Liver (tissue), 3 donors: ENCODE measurements around the gene CD27.

ENCODE experiments used
- ATF3 ChIP-seq: IDR thresholded peaks from 2 replicates; pipeline ENCODE4 v1.6.1; 2016; ENCODE audit warnings: antibody characterized with exemption
- CTCF ChIP-seq: fragments of 150-350 bp; IDR thresholded peaks from 2 replicates; pipeline ENCODE4 v1.5.1; 2017; ENCODE audit warnings: improper control_type of control experiment, low read depth, low read length; ENCODE audit not compliant: missing input control
- EGR1 ChIP-seq, 2 donors: IDR thresholded peaks; 2 replicates each; pipeline ENCODE4 v1.6.1; 2016 to 2018; ENCODE audit warnings: antibody characterized with exemption in 2 of 2, low read depth in 2 of 2
- GABPA ChIP-seq, 2 donors: IDR thresholded peaks in 1 of 2; conservative IDR thresholded peaks in 1 of 2; 2 replicates each; pipeline ENCODE4 v1.6.1; 2016; ENCODE audit warnings: antibody characterized with exemption in 2 of 2, mild to moderate bottlenecking in 1 of 2, moderate library complexity in 1 of 2
- MAX ChIP-seq: IDR thresholded peaks from 2 replicates; pipeline ENCODE4 v1.6.1; 2016; ENCODE audit warnings: antibody characterized with exemption
- REST ChIP-seq: IDR thresholded peaks from 2 replicates; pipeline ENCODE4 v1.6.1; 2016; ENCODE audit warnings: antibody characterized with exemption, mild to moderate bottlenecking
- SP1 ChIP-seq: IDR thresholded peaks from 2 replicates; pipeline ENCODE4 v1.6.1; 2018; ENCODE audit warnings: antibody characterized with exemption, mild to moderate bottlenecking
- TAF1 ChIP-seq: conservative IDR thresholded peaks from 2 replicates; pipeline ENCODE4 v1.6.1; 2016; ENCODE audit warnings: antibody characterized with exemption, mild to moderate bottlenecking
- YY1 ChIP-seq: IDR thresholded peaks from 2 replicates; pipeline ENCODE4 v1.6.1; 2016; ENCODE audit warnings: antibody characterized with exemption, mild to moderate bottlenecking
- donor health status: healthy.
- donor health status: healthy.

GRCh38 chr12:6478416-6478815 is 33.7 kb downstream of the CD27 start:
- TF ChIP-seq CTCF = no peak
- TF ChIP-seq GABPA (IDR thresholded peaks at IDR 0.05 in 1 of 2, conservative IDR thresholded peaks at IDR 0.05 in 1 of 2) = no peak
- no peak for TF ChIP-seq MAX
- TF ChIP-seq TAF1 = no peak
- TF ChIP-seq ATF3 = no peak
- no peak for TF ChIP-seq YY1
- no peak for TF ChIP-seq REST
- no peak for TF ChIP-seq EGR1 (IDR thresholded peaks at IDR 0.05; ENCODE audit: low read depth in 2 of 2)
- TF ChIP-seq SP1 = no peak
